Colonic mucosa (tissue), 4 donors: ENCODE measurements around the gene TUBB3. TPM values are rescaled to one million over a fixed set of nuclear protein-coding genes. Genes with fewer than 3 reads are reported as not detected.

Source experiments
- DNase-seq: peaks from one replicate; pipeline ENCODE4 v3.0.0-alpha.2; 2020
- H3K27ac ChIP-seq: fragments of 200-600 bp; one replicate; pipeline ENCODE4 v1.8.0; 2021
- H3K27me3 ChIP-seq: fragments of 200-600 bp; one replicate; pipeline ENCODE4 v1.8.0; 2021
- H3K36me3 ChIP-seq: fragments of 200-600 bp; one replicate; pipeline ENCODE4 v1.8.0; 2021
- H3K4me1 ChIP-seq: fragments of 200-600 bp; one replicate; pipeline ENCODE4 v1.8.0; 2021; ENCODE audit warnings: mild to moderate bottlenecking
- H3K4me3 ChIP-seq: fragments of 200-600 bp; one replicate; pipeline ENCODE4 v1.8.0; 2021
- H3K9ac ChIP-seq, 2 donors: one replicate each; pipeline ENCODE4 v1.7.0; 2013; ENCODE audit warnings: control low read depth in 2 of 2, low read depth in 2 of 2, low read length in 2 of 2
- H3K9me3 ChIP-seq: fragments of 200-600 bp; one replicate; pipeline ENCODE4 v1.8.0; 2021
- CTCF ChIP-seq: fragments of 200-600 bp; IDR thresholded peaks from one replicate; pipeline ENCODE4 v1.8.0; 2022; ENCODE audit warnings: antibody characterized with exemption, mild to moderate bottlenecking
- intact Hi-C: fragments of 100-400 bp; cut with DNase I; formaldehyde crosslinking; loops from one replicate; pipeline ENCODE4 v1.14.1; 2022
- total RNA-seq, 2 donors: library from RNA; stranded (reverse); fragmentation: NEBNext Ultra II Directional in 1 of 2; extraction: Animal tissue kit (Norgen Biotek cat#: 25700) in 1 of 2; gene quantifications; one replicate each; pipeline ENCODE4 v1.2.1, GENCODE V29; 2021
- donor health status: healthy.
- donor health status: DM: no; HTN: no; CAD: no.
- donor health status: DM: no; HTN: no; CAD: no.

TUBB3 gene
- total RNA-seq, 2 donors from 2014 or later = 3.2 to 8.0 TPM

DNA sequence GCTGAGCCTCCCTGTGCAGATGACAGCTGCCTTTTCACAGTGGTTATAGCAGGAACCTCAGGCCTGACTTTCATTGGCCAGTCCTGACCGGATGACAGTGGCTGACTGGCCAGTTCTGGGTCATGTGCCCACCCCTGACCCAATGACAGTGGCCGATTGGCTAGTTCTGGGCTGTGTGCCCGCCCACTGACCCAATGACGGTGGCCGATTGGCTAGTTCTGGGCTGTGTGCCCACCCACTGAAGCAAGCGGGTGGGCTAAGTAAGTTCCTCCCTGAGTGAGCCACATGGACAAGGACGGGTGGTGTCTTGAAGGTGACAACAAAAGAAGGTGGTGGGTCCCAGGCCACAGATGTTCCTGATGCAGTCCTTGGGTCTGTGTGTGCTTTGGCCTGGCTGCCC is 34.9 kb downstream of the TUBB3 start:
- Histone ChIP-seq H3K9ac (no peak overlapping the region), H3K27me3 (no peaks in the 10 kb centered on the region), H3K27ac (no peak overlapping the region), H3K9me3 (no peaks in the 10 kb centered on the region), H3K36me3 (no peaks in the 10 kb centered on the region), H3K4me1 (no peaks in the 10 kb centered on the region), H3K4me3 (no peak overlapping the region)
- TF ChIP-seq CTCF = no peak
- intact Hi-C loops = no loop called here
- DNase-seq = no peak

GRCh38 chr16:89958596-89958995 is 35.5 kb downstream of the TUBB3 start:
- H3K36me3 ChIP-seq = no peaks in the 10 kb centered on the region
- no peaks in the 10 kb centered on the region for H3K9me3 ChIP-seq
- no peak overlapping the region for H3K27ac ChIP-seq
- DNase-seq = no peak
- H3K4me3 ChIP-seq = no peak overlapping the region
- intact Hi-C loops = no loop called here
- H3K4me1 ChIP-seq = no peaks in the 10 kb centered on the region
- H3K9ac ChIP-seq = no peak overlapping the region
- H3K27me3 ChIP-seq = no peaks in the 10 kb centered on the region
- no peak for TF ChIP-seq CTCF

DNA sequence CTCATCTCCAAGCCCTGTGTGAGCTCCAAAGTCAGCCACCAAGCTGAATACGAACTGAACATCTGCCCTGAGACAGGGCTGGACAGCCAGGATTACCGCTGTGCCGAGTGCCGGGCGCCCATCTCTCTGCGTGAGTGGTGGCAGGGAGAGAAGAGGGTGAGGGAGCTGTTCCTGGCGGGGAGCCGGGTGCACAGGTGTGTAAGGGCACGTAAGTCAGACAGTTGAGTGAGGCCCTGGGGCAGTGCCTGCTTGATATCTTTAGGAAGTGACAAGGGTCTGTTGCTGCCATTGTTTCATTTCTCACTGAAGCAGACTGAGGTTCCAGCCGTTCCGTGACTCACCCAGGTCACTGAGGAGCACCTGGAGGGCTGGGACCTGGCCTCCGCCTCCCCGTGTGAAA is 37.8 kb downstream of the TUBB3 start:
- TF ChIP-seq CTCF = no peak
- H3K27me3 ChIP-seq = no peaks in the 10 kb centered on the region
- DNase-seq = no peak
- no peaks in the 10 kb centered on the region for H3K36me3 ChIP-seq
- intact Hi-C loops = no loop called here
- H3K27ac ChIP-seq = no peak overlapping the region
- no peak overlapping the region for H3K9ac ChIP-seq
- no peaks in the 10 kb centered on the region for H3K4me1 ChIP-seq
- H3K4me3 ChIP-seq = no peak overlapping the region
- no peaks in the 10 kb centered on the region for H3K9me3 ChIP-seq

GRCh38 chr16:89961920-89962319 is 38.8 kb downstream of the TUBB3 start:
- Histone ChIP-seq H3K27ac (no peak overlapping the region), H3K27me3 (no peaks in the 10 kb centered on the region), H3K9me3 (no peaks in the 10 kb centered on the region), H3K36me3 (no peaks in the 10 kb centered on the region), H3K9ac (no peak overlapping the region), H3K4me1 (no peaks in the 10 kb centered on the region), H3K4me3 (no peak overlapping the region)
- intact Hi-C loops = no loop called here
- no peak for TF ChIP-seq CTCF
- no peak for DNase-seq

DNA sequence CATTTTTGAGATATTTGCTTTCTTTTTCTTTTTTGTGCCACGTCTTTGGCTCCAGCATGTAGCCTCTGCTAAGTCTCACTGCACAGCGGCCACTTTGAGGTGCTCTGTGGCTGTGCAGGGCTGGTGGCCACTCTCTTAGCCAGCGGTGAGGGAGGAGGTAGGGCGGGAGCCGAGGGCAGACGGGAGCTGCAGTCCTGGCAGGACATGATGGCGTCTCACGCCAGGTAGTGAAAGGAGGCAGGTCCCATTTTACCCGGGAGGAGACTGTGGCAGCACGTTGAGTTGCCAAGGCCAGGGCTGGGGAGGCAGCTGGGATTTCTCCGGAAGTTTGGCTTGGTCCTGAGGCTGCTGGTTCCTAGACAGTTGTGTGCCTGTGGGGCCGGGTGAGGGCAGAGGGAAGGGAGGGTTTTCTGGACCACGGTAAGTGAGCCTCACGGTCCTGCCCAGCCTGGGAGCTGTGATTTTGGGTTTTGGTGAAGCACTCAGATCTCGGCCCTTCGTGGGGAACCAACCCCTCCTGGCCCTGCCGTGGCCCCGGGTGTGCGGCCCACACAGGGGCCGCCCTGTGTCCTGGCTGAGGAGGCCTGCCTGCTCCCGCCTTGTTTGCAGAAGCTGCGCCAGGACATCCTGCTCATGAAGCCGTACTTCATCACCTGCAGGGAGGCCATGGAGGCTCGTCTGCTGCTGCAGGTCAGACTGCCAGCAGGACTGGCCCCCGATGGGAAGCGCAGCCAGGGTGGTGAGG is 39.8 kb downstream of the TUBB3 start:
- Histone ChIP-seq H3K4me3 (no peak overlapping the region), H3K9ac (no peak overlapping the region), H3K4me1 (no peaks in the 10 kb centered on the region), H3K9me3 (no peaks in the 10 kb centered on the region), H3K27ac (no peak overlapping the region), H3K27me3 (no peaks in the 10 kb centered on the region), H3K36me3 (no peaks in the 10 kb centered on the region)
- intact Hi-C loops = no loop called here
- no peak for DNase-seq
- TF ChIP-seq CTCF = no peak
